ENCODE results near the gene ADCK2.
"Not testable (repeated sequence)": the region's sequence is repeated elsewhere in the genome, so short reads cannot be mapped to it uniquely, and the experiment has no call there.

Gene ADCK2

GRCh38 chr7:140674356-140674800, 1.6 kb downstream of the ADCK2 start:
- no peak for DNase-seq (ENCODE audit: low read depth)
- H3K4me3 ChIP-seq (replicated peaks; ENCODE audit: low read depth, low read length): no peak overlapping the region
- no peak for TF ChIP-seq CTCF (IDR thresholded peaks at IDR 0.05; ENCODE audit: low read length, missing control alignments)

GRCh38 chr7:140674899-140675701, 2.4 kb downstream of the ADCK2 start:
- H3K4me3 ChIP-seq (replicated peaks; ENCODE audit: low read depth, low read length): no peak overlapping the region
- peak; percentile 64 for DNase-seq (ENCODE audit: low read depth)
- TF ChIP-seq CTCF (IDR thresholded peaks at IDR 0.05; ENCODE audit: low read length, missing control alignments): peak; percentile 63

GRCh38 chr7:140675726-140676125, 3.0 kb downstream of the ADCK2 start:
- H3K4me3 ChIP-seq (replicated peaks; ENCODE audit: low read depth, low read length): no peak overlapping the region
- TF ChIP-seq CTCF (IDR thresholded peaks at IDR 0.05; ENCODE audit: low read length, missing control alignments): no peak
- no peak for DNase-seq (ENCODE audit: low read depth)

DNA sequence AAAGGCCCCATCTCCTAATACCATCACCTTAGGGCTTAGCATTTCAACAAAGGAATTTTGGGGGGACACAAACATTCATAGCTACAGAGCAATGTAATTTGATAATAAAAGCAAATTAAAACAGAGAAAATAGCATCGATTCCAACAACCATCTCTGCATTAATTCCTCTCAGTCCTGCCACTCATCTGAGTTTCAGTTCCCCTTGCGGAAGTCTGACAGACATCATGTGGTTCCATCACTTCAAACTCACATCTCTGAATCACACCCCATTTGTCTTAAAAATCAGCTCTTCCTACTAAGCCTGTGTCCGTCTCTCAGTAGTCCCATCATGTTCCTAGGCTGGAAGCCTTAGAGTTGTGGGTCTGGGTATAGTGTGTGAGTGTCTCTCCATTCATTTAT, 3.6 kb downstream of the ADCK2 start:
- TF ChIP-seq CTCF (IDR thresholded peaks at IDR 0.05; ENCODE audit: low read length, missing control alignments): no peak
- DNase-seq (ENCODE audit: low read depth): no peak
- H3K4me3 ChIP-seq (replicated peaks; ENCODE audit: low read depth, low read length): no peak overlapping the region

DNA sequence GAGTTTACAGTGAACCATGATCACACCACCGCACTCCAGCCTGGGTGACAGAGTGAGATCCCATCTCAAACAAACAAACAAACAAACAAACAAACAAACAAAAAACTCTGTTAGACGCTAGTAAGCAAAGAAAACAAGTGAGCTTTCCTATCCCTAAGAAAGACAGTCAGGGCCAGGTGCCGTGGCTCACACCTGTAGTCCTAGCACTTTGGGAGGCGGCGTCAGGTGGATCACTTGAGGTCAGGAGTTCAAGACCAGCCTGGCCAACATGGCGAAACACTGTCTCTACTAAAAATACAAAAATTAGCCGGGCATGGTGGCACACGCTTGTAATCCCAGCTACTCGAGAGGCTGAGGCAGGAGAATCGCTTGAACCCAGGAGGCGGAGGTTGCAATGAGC, 4.2 kb downstream of the ADCK2 start:
- not testable (repeated sequence) for H3K4me3 ChIP-seq (replicated peaks; ENCODE audit: low read depth, low read length); DNase-seq (ENCODE audit: low read depth)

GRCh38 chr7:140677496-140677895, 4.8 kb downstream of the ADCK2 start:
- DNase-seq (ENCODE audit: low read depth): no peak
- TF ChIP-seq CTCF (IDR thresholded peaks at IDR 0.05; ENCODE audit: low read length, missing control alignments): no peak
- no peak overlapping the region for H3K4me3 ChIP-seq (replicated peaks; ENCODE audit: low read depth, low read length)

GRCh38 chr7:140678081-140678815, 5.5 kb downstream of the ADCK2 start:
- no peak overlapping the region for H3K4me3 ChIP-seq (replicated peaks; ENCODE audit: low read depth, low read length)
- DNase-seq (ENCODE audit: low read depth): no peak
- TF ChIP-seq CTCF (IDR thresholded peaks at IDR 0.05; ENCODE audit: low read length, missing control alignments): no peak
